Diencephalon (tissue), 1 donor: ENCODE measurements around the gene TPX2. TPM values are rescaled to one million over a fixed set of nuclear protein-coding genes. Genes with fewer than 3 reads are reported as not detected.

Experiments used
- small RNA-seq: library from RNA; depleted of rRNA; stranded (forward); fragments of <200 nt; gene quantifications from one replicate; pipeline ENCODE3, GENCODE V24; 2014
- total RNA-seq: library from RNA; depleted of rRNA; stranded (reverse); fragments of >200 nt; gene quantifications from one replicate; pipeline ENCODE4 v1.2.3, GENCODE V29; 2014

The TPX2 gene, protein sequence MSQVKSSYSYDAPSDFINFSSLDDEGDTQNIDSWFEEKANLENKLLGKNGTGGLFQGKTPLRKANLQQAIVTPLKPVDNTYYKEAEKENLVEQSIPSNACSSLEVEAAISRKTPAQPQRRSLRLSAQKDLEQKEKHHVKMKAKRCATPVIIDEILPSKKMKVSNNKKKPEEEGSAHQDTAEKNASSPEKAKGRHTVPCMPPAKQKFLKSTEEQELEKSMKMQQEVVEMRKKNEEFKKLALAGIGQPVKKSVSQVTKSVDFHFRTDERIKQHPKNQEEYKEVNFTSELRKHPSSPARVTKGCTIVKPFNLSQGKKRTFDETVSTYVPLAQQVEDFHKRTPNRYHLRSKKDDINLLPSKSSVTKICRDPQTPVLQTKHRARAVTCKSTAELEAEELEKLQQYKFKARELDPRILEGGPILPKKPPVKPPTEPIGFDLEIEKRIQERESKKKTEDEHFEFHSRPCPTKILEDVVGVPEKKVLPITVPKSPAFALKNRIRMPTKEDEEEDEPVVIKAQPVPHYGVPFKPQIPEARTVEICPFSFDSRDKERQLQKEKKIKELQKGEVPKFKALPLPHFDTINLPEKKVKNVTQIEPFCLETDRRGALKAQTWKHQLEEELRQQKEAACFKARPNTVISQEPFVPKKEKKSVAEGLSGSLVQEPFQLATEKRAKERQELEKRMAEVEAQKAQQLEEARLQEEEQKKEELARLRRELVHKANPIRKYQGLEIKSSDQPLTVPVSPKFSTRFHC
- 11.3 TPM for total RNA-seq

DNA sequence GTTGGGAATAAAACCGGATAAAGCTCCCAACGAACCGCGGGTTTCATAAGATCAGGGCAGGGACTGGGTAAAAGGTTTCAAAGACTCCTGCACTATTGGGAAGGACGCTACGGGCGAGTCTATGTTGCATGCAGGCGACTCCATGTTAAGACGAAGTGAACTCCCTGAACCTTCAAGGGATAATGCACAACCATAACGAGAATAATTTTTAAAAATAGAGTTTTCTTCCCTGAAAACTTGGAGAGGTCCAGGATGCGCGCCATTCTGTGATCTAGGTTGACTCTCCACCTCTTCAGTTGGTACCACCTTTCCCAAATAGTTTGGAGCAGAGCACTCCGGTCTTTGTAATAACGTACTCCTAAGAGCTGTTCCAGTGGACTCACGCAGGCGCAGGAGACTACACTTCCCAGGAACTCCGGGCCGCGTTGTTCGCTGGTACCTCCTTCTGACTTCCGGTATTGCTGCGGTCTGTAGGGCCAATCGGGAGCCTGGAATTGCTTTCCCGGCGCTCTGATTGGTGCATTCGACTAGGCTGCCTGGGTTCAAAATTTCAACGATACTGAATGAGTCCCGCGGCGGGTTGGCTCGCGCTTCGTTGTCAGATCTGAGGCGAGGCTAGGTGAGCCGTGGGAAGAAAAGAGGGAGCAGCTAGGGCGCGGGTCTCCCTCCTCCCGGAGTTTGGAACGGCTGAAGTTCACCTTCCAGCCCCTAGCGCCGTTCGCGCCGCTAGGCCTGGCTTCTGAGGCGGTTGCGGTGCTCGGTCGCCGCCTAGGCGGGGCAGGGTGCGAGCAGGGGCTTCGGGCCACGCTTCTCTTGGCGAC, at the start of gene TPX2:
Gene TPX2 (plus strand): TSS at position 562 of the 821 bp plus-strand sequence. CDS start 18,187 bp downstream, outside the sequence.

GRCh38 chr20:31722257-31723068, 16.6 kb upstream of the TPX2 start, which contains the start of gene BCL2L1:
Gene BCL2L1, minus strand, starts transcription at chr20:31722868. Its CDS starts 650 bp downstream, at chr20:31722218.

DNA sequence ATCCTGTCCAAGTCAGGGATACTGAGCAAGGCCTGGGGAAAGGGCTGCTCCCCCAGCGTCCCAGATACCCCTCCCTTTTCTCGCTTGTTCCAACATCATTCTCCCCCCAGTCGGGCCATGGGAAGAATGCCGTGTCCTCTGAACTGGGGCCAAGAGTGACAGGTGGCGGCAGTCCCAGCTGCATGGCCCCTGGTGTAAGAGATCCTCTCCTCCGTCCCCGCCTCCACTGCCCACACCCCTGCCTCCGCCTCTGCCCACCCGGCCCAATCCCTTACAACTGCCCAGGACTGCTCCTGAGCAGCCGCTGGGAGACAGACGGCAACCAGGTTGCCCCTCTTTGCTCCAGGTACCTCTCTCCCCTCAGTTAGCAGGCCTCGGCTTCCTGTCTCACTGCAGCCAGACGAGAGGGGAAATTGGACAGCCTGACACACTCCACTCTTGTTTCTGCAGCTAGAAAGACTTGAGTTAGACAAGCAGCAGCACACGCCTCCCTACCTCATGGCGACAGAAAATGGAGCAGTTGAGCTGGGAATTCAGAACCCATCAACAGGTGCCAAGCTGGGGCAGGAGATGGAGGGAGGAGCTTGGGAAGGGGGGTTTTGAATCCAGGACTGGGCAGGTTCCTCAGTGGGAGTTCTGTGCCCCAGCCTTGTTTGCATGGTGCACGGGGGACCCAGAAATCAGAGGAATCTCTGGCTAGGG, 80.1 kb downstream of the TPX2 start, which contains the start of gene MYLK2:
Gene MYLK2 (plus strand): TSS at position 274 of the 702 bp plus-strand sequence. CDS start 225 bp downstream, at position 499.

GRCh38 chr20:31845300-31845863, 106.3 kb downstream of the TPX2 start, which contains the start of gene FOXS1:
Gene FOXS1, minus strand, starts transcription at chr20:31845604. Its CDS starts 62 bp downstream, at chr20:31845542.

Small RNAs within 50 kb of the gene (small RNA-seq; reads per million reads assigned to genes)
- not detected for gene AL160175.1

Other genes starting within 250 kb of the TPX2 start
- gene HM13, start 224.8 kb upstream of the TPX2 start, total RNA-seq, result 45.2 TPM
- 87.7 TPM for gene ID1, start 134.0 kb upstream of the TPX2 start, total RNA-seq
- gene COX4I2, start 101.4 kb upstream of the TPX2 start, total RNA-seq, result not detected
- 46.4 TPM for gene BCL2L1, start 16.4 kb upstream of the TPX2 start, total RNA-seq
- gene MYLK2, start 80.1 kb downstream of the TPX2 start, total RNA-seq, result 1.6 TPM
- 1.4 TPM for gene FOXS1, start 106.3 kb downstream of the TPX2 start, total RNA-seq
- gene DUSP15, start 131.2 kb downstream of the TPX2 start, total RNA-seq, result 12.5 TPM
- 7.4 TPM for gene TTLL9, start 131.3 kb downstream of the TPX2 start, total RNA-seq
- gene PDRG1, start 212.8 kb downstream of the TPX2 start, total RNA-seq, result 10.4 TPM
- gene XKR7, start 228.9 kb downstream of the TPX2 start, total RNA-seq, result 10.1 TPM